Stimulated activated naive CD8-positive, alpha-beta T cell treated with anti-CD3 and anti-CD28 coated beads, Interleukin-15, Interleukin-2, amounts not matched to agents 100 ng/mL and 50 ng/mL, for 24 hours (primary cell): ENCODE results near the gene CYP17A1.
"Not testable (repeated sequence)": the region's sequence is repeated elsewhere in the genome, so short reads cannot be mapped to it uniquely, and the experiment has no call there.

Experiments
- H3K27ac Mint-ChIP-seq: one replicate; pipeline ENCODE4 v1.8.0; 2021; ENCODE audit warnings: mild to moderate bottlenecking, mixed read lengths
- H3K27me3 Mint-ChIP-seq: one replicate; pipeline ENCODE4 v1.8.0; 2021; ENCODE audit warnings: mixed read lengths
- H3K36me3 Mint-ChIP-seq: one replicate; pipeline ENCODE4 v1.8.0; 2021; ENCODE audit warnings: low read depth, mixed read lengths
- H3K4me1 Mint-ChIP-seq: one replicate; pipeline ENCODE4 v1.8.0; 2021; ENCODE audit warnings: low read depth, mixed read lengths
- H3K4me3 Mint-ChIP-seq: one replicate; pipeline ENCODE4 v1.8.0; 2021; ENCODE audit warnings: mild to moderate bottlenecking, mixed read lengths
- H3K9me3 Mint-ChIP-seq: one replicate; pipeline ENCODE4 v1.8.0; 2021; ENCODE audit warnings: mixed read lengths

The CYP17A1 gene

GRCh38 chr10:102837230-102837721, at the start of gene CYP17A1:
TSS of gene CYP17A1 (minus strand) at chr10:102837413. CDS start at chr10:102837361, 52 bp downstream.
- H3K27ac Mint-ChIP-seq, result no peak within 1 kb of the TSS

DNA sequence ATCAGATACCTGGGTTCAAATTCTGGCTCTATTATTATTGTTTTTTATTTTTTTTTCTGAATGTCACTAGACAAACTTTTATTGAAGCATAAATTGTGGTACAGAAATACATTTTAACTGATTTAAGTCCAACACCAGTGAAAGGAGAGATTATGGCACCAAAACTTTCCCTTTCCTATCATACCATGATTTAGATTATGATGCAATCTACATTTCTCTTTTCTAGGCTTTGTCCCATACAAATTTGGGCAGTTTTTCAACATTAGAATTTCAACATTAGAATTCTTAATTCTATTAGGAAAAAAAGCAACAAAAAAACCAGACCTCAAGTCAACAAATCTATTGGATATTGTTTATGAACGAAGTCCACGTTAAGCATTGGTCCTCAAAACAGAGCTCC, 43.0 kb upstream of the CYP17A1 start:
- H3K36me3 Mint-ChIP-seq, result no peaks in the 10 kb centered on the region
- H3K27ac Mint-ChIP-seq, result no peak overlapping the region
- no peaks in the 10 kb centered on the region for H3K4me1 Mint-ChIP-seq
- no peak overlapping the region for H3K4me3 Mint-ChIP-seq
- H3K9me3 Mint-ChIP-seq, result no peaks in the 10 kb centered on the region
- no peaks in the 10 kb centered on the region for H3K27me3 Mint-ChIP-seq

More at GRCh38 chr10:102837230-102837721, at the start of gene CYP17A1:
- Mint-ChIP-seq H3K36me3 (no peaks in the 10 kb centered on the region), H3K27me3 (peaks cover 4% of the 10 kb centered on the region), H3K4me1 (no peaks in the 10 kb centered on the region), H3K4me3 (no peak within 1 kb of the TSS), H3K9me3 (peaks cover 8% of the 10 kb centered on the region)

- H3K4me3 Mint-ChIP-seq, result no peak overlapping the region
- H3K9me3 Mint-ChIP-seq, result no peaks in the 10 kb centered on the region
These were observed 41.4 kb upstream of the CYP17A1 start for GRCh38 chr10:102878629-102879028.

GRCh38 chr10:102876747-102877153, 39.5 kb upstream of the CYP17A1 start:
- Mint-ChIP-seq H3K27ac (no peak overlapping the region), H3K4me3 (no peak overlapping the region), H3K27me3 (no peaks in the 10 kb centered on the region), H3K4me1 (no peaks in the 10 kb centered on the region), H3K9me3 (no peaks in the 10 kb centered on the region), H3K36me3 (no peaks in the 10 kb centered on the region)

More at GRCh38 chr10:102878629-102879028, 41.4 kb upstream of the CYP17A1 start:
- Mint-ChIP-seq H3K27me3 (no peaks in the 10 kb centered on the region), H3K4me1 (no peaks in the 10 kb centered on the region), H3K36me3 (no peaks in the 10 kb centered on the region), H3K27ac (no peak overlapping the region)

DNA sequence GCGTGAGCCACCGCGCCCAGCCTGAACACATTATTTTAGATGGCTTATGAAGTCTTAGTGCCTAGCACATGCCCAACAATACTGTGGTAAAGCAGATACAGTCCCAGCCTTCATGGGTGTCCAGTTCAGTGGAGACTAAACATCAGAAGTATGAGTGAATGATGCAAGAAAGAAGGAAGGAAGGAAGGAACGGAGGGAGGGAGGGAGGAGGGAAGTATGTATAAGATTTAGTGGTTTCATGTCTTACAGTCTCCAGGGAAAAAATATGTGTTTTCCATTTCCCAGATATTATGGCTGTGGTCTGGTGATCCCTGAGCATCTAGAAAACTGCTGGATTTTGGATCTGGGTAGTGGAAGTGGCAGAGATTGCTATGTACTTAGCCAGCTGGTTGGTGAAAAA, 35.0 kb upstream of the CYP17A1 start:
- Mint-ChIP-seq H3K36me3 (no peaks in the 10 kb centered on the region), H3K4me3 (no peak overlapping the region), H3K4me1 (peaks cover 12% of the 10 kb centered on the region), H3K9me3 (no peaks in the 10 kb centered on the region), H3K27ac (no peak overlapping the region), H3K27me3 (peaks cover 20% of the 10 kb centered on the region)

DNA sequence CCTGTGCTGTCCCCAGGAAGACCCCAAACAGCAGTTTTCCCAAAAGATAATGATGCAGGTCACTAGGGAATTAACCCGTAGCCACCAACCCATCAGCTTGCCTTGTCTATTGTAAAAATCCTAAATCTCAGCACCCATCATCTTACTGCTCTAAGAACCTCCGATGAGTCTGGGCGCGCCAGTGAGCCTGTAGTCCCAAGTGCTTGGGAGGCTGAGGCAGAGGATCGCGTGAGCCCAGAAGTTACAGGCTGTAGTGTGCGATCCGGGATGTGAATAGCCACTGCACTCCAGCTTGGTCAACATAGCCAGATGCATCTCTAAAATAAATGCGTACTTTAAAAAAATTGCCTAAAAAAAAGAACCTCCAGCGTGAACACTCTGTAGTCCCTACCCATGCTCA, 33.0 kb upstream of the CYP17A1 start:
- H3K4me3 Mint-ChIP-seq, result peak overlapping the region; percentile 57
- no peak overlapping the region for H3K27ac Mint-ChIP-seq
- H3K36me3 Mint-ChIP-seq, result no peaks in the 10 kb centered on the region
- no peaks in the 10 kb centered on the region for H3K9me3 Mint-ChIP-seq
- H3K4me1 Mint-ChIP-seq, result peaks cover 12% of the 10 kb centered on the region
- H3K27me3 Mint-ChIP-seq, result peaks cover 20% of the 10 kb centered on the region

DNA sequence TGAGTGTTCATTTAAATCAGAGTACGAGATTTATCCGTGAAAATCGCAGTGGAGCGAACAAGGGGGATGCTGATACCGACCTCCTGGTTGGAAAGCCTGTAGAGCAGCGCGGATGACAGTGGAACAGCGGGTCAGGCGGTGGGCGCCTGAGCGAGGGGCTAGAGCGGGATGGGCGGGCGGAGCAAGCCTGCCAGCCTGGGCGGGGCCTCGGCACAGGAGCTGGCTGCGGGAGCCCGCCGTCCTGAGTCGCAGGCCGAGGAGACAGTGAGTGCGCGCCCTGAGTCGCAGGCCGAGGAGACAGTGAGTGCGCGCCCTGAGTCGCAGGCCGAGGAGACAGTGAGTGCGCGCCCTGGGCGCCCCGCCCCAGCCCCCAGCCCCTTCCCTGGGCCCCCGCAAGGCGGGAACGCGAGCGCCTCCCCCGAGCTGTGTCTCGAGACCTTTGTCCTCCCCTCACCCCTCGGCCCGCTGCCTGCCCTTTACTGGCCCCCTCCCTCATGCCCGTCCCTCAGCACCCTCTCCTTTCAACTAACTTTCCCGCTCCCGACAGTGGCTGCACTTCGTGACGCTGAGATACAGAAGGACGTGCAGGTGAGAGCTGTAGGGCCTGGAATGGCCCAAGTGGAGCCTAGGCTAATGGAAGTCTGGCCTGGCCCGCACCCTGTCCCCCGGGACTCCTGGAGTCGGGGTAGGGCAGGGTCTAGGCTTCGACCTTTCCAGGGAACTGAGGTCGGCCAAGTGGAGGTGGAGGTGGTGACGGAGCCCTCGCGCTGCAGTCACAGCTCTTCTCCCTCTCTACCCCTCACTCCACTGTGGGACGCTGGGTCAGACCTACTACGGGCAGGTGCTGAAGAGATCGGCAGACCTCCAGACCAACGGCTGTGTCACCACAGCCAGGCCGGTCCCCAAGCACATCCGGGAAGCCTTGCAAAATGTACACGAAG, 32.3 kb upstream of the CYP17A1 start, which contains the start of gene AS3MT:
AS3MT (plus strand) TSS at position 213 of the 941 bp plus-strand sequence; CDS start at position 336, 123 bp downstream.
- H3K27ac Mint-ChIP-seq, result no peak within 1 kb of the TSS
- H3K36me3 Mint-ChIP-seq, result no peaks in the 10 kb centered on the region
- H3K27me3 Mint-ChIP-seq, result peaks cover 20% of the 10 kb centered on the region
- H3K9me3 Mint-ChIP-seq, result no peaks in the 10 kb centered on the region
- H3K4me3 Mint-ChIP-seq, result peak within 1 kb of the TSS; percentile 76
- H3K4me1 Mint-ChIP-seq, result peaks cover 12% of the 10 kb centered on the region

- no peaks in the 10 kb centered on the region for H3K9me3 Mint-ChIP-seq
- peaks cover 20% of the 10 kb centered on the region for H3K27me3 Mint-ChIP-seq
- H3K4me1 Mint-ChIP-seq, result peaks cover 12% of the 10 kb centered on the region
- H3K4me3 Mint-ChIP-seq, result peak overlapping the region; percentile 76
- no peak overlapping the region for H3K27ac Mint-ChIP-seq
- peaks cover 2% of the 10 kb centered on the region for H3K36me3 Mint-ChIP-seq
These were observed 31.7 kb upstream of the CYP17A1 start for GRCh38 chr10:102868911-102869257.

DNA sequence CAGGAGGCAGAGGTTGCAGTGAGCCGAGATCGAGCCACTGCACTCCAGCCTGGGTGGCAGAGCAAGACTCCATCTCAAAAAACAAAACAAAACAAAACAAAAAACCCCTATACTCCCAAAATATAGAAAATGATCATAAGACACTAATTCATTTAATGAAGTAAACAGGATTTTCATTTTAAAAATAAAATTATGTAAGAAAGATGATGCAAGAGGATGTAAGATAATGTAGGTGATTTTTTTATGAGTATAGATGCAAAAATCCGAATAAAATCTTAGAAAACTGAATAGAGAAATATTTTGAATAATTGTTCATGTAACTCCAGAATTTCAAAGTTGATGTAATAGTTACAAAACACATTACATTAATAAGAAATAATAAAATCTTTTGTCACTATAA, 28.4 kb upstream of the CYP17A1 start:
- Mint-ChIP-seq H3K9me3 (no peaks in the 10 kb centered on the region), H3K27ac (no peak overlapping the region), H3K36me3 (peaks cover 22% of the 10 kb centered on the region), H3K27me3 (peaks cover 17% of the 10 kb centered on the region), H3K4me3 (no peak overlapping the region), H3K4me1 (peaks cover 12% of the 10 kb centered on the region)

- H3K4me3 Mint-ChIP-seq, result no peak overlapping the region
- no peak overlapping the region for H3K27ac Mint-ChIP-seq
- H3K36me3 Mint-ChIP-seq, result peaks cover 32% of the 10 kb centered on the region
- H3K27me3 Mint-ChIP-seq, result peaks cover under 1% of the 10 kb centered on the region
- H3K9me3 Mint-ChIP-seq, result no peaks in the 10 kb centered on the region
- no peaks in the 10 kb centered on the region for H3K4me1 Mint-ChIP-seq
These were observed 26.4 kb upstream of the CYP17A1 start for GRCh38 chr10:102863660-102864059.

GRCh38 chr10:102859911-102860310, 22.7 kb upstream of the CYP17A1 start:
- Mint-ChIP-seq H3K4me3 (no peak overlapping the region), H3K36me3 (peaks cover 32% of the 10 kb centered on the region), H3K27me3 (no peaks in the 10 kb centered on the region), H3K9me3 (no peaks in the 10 kb centered on the region), H3K27ac (no peak overlapping the region), H3K4me1 (peaks cover 20% of the 10 kb centered on the region)

DNA sequence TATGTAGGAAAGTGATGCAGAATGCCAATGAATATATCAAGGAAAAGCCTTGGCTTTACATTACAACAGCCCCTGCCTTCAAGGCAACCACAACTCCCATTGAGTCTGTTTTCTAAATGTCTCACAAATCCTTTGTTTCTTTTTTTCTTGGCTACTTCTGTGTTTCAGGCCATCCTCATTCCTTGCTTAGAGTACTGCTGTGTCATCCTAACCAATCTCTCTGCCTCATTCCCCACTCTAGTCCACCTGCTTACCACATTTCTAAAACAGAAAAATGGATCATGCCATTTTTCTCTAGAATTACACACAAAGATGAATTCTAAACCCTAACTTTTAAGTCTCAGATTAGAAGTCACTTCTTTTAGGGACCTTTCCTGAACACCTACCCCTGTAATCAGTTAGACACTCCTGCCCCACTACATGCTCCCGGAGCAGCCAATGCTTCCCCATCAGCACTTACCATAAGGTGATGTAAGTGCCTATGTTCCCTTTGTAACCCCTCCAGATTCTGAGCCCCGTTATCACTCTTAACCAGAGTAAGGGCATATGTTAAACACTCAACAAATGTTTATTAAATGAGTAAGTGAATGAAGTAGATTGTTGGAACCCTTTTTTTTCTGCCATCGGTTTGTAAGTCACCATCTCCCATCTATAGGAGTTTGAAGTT, 19.7 kb upstream of the CYP17A1 start:
- no peaks in the 10 kb centered on the region for H3K9me3 Mint-ChIP-seq
- peak overlapping the region; percentile 32 for H3K27ac Mint-ChIP-seq
- H3K27me3 Mint-ChIP-seq, result no peaks in the 10 kb centered on the region
- H3K4me1 Mint-ChIP-seq, result peaks cover 27% of the 10 kb centered on the region
- H3K36me3 Mint-ChIP-seq, result peaks cover 13% of the 10 kb centered on the region
- no peak overlapping the region for H3K4me3 Mint-ChIP-seq

DNA sequence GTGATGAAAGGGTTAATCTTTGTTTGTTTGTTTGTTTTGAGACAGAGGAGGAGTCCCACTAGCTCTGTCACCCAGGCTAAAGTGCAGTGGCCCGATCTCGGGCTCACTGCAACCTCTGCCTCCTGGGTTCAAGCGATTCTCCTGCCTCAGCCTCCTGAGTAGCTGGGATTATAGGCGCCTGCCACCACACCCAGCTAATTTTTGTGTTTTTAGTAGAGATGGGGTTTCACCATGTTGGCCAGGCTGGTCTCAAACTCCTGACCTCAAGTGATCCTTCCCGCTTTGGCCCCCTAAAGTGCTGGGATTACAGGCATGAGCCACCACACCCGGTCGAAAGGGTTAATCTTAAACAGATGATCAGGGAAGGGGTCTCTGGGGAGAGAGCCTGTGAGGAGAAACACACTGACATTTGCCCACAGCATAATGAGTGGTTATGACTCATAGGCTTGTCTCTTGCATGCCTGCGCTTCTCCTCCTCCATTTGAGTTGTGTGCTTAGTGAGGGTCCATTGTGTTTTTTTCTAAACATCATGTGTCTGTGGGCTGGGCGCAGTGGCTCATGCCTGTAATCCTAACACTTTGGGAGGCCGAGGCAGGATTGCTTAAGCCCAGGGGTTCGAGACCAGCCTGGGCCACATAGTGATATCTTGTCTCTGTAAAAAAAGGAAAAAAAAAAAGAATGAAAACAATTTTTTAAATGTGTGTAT, 18.7 kb upstream of the CYP17A1 start:
- peak overlapping the region; percentile 62 for H3K4me3 Mint-ChIP-seq
- H3K27ac Mint-ChIP-seq, H3K9me3 Mint-ChIP-seq, H3K27me3 Mint-ChIP-seq, H3K36me3 Mint-ChIP-seq: not testable (repeated sequence)
- H3K4me1 Mint-ChIP-seq, result peaks cover 27% of the 10 kb centered on the region

GRCh38 chr10:102853237-102853636, 16.0 kb upstream of the CYP17A1 start:
- H3K4me1 Mint-ChIP-seq, result peaks cover 27% of the 10 kb centered on the region
- not testable (repeated sequence) for H3K27ac Mint-ChIP-seq, H3K9me3 Mint-ChIP-seq, H3K27me3 Mint-ChIP-seq, H3K4me3 Mint-ChIP-seq, H3K36me3 Mint-ChIP-seq
